Measurements from ENCODE around the gene INPP5F.

The INPP5F gene

DNA sequence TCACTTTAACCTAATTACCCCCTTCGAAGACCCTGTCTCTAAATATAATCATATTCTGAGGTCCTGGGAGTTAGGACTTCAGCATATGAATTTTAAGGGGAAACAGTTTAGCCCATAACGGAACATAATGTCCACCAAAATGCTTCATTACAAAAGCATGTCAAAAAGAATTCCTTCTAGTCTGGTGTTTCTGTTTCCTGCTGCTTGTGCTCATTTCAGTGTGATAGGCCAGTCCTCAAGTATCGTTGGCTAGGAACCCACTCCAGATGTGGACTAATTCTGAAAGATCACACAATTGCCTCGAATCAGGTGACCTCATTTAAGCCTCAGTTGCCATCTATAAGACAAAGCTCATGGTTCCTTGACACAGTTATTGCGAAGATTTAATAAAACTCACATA is 29.6 kb downstream of the INPP5F start:
- Histone ChIP-seq H3K27ac (no peak overlapping the region), H3K4me3 (IDR thresholded peaks at IDR 0.05; ENCODE audit: insufficient read depth, low read depth, low read length) (no peak overlapping the region), H4K20me1 (ENCODE audit: insufficient read depth) (no peaks in the 10 kb centered on the region), H3K36me3 (ENCODE audit: insufficient read depth) (no peaks in the 10 kb centered on the region), H3K27me3 (ENCODE audit: insufficient read depth, low read depth) (no peaks in the 10 kb centered on the region), H3K79me2 (ENCODE audit: insufficient read depth, low read depth) (no peaks in the 10 kb centered on the region), H3K9ac (no peak overlapping the region), H3K4me2 (no peak overlapping the region), H2AFZ (ENCODE audit: low read depth) (no peak overlapping the region), H3K4me1 (ENCODE audit: low read depth, poor library complexity, severe bottlenecking) (peaks cover 5% of the 10 kb centered on the region)
- no peak for TF ChIP-seq CTCF (conservative IDR thresholded peaks at IDR 0.05; ENCODE audit: low read depth, low read length)

DNA sequence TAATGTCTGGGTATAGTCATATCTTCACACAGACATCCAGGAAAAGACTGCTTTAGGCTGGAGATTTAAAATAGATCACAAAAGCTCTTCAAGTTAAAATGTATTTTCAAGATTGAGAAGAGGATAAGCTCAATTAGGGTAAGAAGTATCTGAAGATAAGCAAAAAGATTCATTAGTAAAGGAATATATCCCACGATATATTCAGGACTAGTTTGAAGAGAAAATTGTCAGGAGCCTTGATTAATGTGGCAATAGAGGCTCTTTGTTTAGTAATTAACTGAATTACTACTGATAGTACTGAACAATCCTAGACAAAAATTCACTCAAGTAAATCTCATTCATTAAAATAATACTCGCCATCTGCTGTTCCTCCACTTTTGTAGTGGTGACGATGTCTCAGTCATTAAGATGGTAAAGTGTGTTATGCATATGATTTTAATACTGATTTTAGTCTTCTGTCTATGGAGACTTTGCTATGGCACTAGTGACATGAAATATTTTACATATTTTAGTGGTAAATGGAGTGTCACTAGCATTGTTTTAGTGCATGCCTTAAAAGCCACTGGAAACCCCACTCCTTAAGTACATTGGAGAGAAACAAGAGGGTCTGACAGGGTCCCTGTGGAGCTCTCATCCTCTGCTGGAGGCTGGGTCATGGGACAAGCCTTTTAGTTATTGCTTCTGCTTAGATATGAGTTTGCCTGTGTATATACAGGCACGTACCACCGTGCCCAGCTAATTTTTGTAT is 32.8 kb downstream of the INPP5F start:
- no peak overlapping the region for H2AFZ ChIP-seq (ENCODE audit: low read depth)
- no peaks in the 10 kb centered on the region for H4K20me1 ChIP-seq (ENCODE audit: insufficient read depth)
- no peak overlapping the region for H3K27ac ChIP-seq
- no peak overlapping the region for H3K9ac ChIP-seq
- no peak overlapping the region for H3K4me3 ChIP-seq (IDR thresholded peaks at IDR 0.05; ENCODE audit: insufficient read depth, low read depth, low read length)
- no peaks in the 10 kb centered on the region for H3K36me3 ChIP-seq (ENCODE audit: insufficient read depth)
- no peaks in the 10 kb centered on the region for H3K79me2 ChIP-seq (ENCODE audit: insufficient read depth, low read depth)
- H3K4me2 ChIP-seq = no peak overlapping the region
- H3K27me3 ChIP-seq (ENCODE audit: insufficient read depth, low read depth) = no peaks in the 10 kb centered on the region
- H3K4me1 ChIP-seq (ENCODE audit: low read depth, poor library complexity, severe bottlenecking) = no peaks in the 10 kb centered on the region
- TF ChIP-seq CTCF (conservative IDR thresholded peaks at IDR 0.05; ENCODE audit: low read depth, low read length) = no peak

DNA sequence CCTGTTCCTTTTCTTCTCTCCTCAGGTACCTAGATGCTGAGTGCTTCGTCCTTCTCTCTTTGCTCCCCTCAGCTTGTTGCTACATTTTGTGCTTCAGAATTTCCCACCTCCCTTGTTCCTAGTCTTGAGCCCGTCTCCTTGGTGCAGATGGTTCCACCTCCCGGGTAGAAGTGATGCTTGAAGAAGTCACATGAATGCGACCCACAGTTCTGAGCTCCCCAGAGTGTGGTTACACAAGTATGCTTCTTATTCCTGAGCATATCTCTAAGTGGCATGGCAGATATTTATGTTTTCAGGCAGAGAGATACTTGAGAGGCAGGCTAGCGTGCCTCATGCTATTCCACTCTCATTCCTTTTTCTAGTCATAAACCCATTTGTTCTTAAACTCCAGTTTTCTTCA is 34.0 kb downstream of the INPP5F start:
- TF ChIP-seq CTCF (conservative IDR thresholded peaks at IDR 0.05; ENCODE audit: low read depth, low read length) = no peak
- H3K79me2 ChIP-seq (ENCODE audit: insufficient read depth, low read depth) = no peaks in the 10 kb centered on the region
- H3K4me1 ChIP-seq (ENCODE audit: low read depth, poor library complexity, severe bottlenecking) = no peaks in the 10 kb centered on the region
- no peak overlapping the region for H3K9ac ChIP-seq
- H3K36me3 ChIP-seq (ENCODE audit: insufficient read depth) = no peaks in the 10 kb centered on the region
- no peaks in the 10 kb centered on the region for H3K27me3 ChIP-seq (ENCODE audit: insufficient read depth, low read depth)
- no peak overlapping the region for H2AFZ ChIP-seq (ENCODE audit: low read depth)
- no peak overlapping the region for H3K4me3 ChIP-seq (IDR thresholded peaks at IDR 0.05; ENCODE audit: insufficient read depth, low read depth, low read length)
- H3K27ac ChIP-seq = no peak overlapping the region
- H4K20me1 ChIP-seq (ENCODE audit: insufficient read depth) = no peaks in the 10 kb centered on the region
- H3K4me2 ChIP-seq = no peak overlapping the region

DNA sequence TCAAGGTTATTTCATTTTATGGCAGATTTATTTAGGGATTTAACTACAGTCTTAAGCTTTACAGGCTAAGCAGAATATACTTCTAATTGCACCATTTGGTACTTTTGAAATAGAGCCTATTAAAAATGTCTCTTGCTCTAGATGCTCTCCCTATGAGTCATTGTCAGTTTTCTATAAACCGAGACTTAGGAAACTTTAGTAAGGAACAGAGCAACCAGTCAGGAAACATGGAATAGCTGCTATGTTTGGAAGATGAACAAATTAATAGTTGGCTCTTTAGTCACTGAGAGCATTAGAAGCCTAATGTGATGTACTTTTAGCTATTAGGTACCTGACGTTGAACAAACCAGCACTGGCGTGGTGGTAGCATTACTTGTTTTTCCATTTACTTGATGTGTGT is 35.3 kb downstream of the INPP5F start:
- Histone ChIP-seq H3K79me2 (ENCODE audit: insufficient read depth, low read depth) (no peaks in the 10 kb centered on the region), H3K27ac (no peak overlapping the region), H3K4me3 (IDR thresholded peaks at IDR 0.05; ENCODE audit: insufficient read depth, low read depth, low read length) (no peak overlapping the region), H2AFZ (ENCODE audit: low read depth) (no peak overlapping the region), H3K27me3 (ENCODE audit: insufficient read depth, low read depth) (no peaks in the 10 kb centered on the region), H3K36me3 (ENCODE audit: insufficient read depth) (no peaks in the 10 kb centered on the region), H3K4me1 (ENCODE audit: low read depth, poor library complexity, severe bottlenecking) (no peaks in the 10 kb centered on the region), H3K9ac (no peak overlapping the region), H4K20me1 (ENCODE audit: insufficient read depth) (no peaks in the 10 kb centered on the region), H3K4me2 (no peak overlapping the region)
- no peak for TF ChIP-seq CTCF (conservative IDR thresholded peaks at IDR 0.05; ENCODE audit: low read depth, low read length)

Data from KMS-11 (cell line).